WTC11 (cell line): Measurements from ENCODE around the gene CEP131.

Experiments used
- ATF1 ChIP-seq: sonication (generic); formaldehyde crosslinking; IDR thresholded peaks from 2 replicates; pipeline ENCODE4 v1.8.1; 2023; ENCODE audit warnings: mild to moderate bottlenecking, moderate library complexity, missing genetic modification reagents
- ATF6 ChIP-seq: sonication (generic); formaldehyde crosslinking; IDR thresholded peaks from 2 replicates; pipeline ENCODE4 v1.8.1; 2023; ENCODE audit warnings: mild to moderate bottlenecking, missing genetic modification reagents
- CREB1 ChIP-seq: sonication (generic); formaldehyde crosslinking; IDR thresholded peaks from 2 replicates; pipeline ENCODE4 v1.8.0; 2023; ENCODE audit warnings: mild to moderate bottlenecking, missing genetic modification reagents
- CREM ChIP-seq: sonication (generic); formaldehyde crosslinking; IDR thresholded peaks from 2 replicates; pipeline ENCODE4 v1.8.1; 2022; ENCODE audit warnings: mild to moderate bottlenecking, missing genetic modification reagents, moderate library complexity
- CTCF ChIP-seq: fragments of 200-600 bp; IDR thresholded peaks from 2 replicates; pipeline ENCODE4 v1.8.0; 2022; ENCODE audit warnings: antibody characterized with exemption
- E2F1 ChIP-seq: sonication (generic); formaldehyde crosslinking; IDR thresholded peaks from 2 replicates; pipeline ENCODE4 v1.8.0; 2022; ENCODE audit warnings: mild to moderate bottlenecking, missing genetic modification reagents
- KAT7 ChIP-seq: sonication (generic); formaldehyde crosslinking; IDR thresholded peaks from 2 replicates; pipeline ENCODE4 v1.8.1; 2023; ENCODE audit warnings: missing genetic modification reagents, mild to moderate bottlenecking, borderline replicate concordance
- MLX ChIP-seq: sonication (generic); formaldehyde crosslinking; IDR thresholded peaks from 2 replicates; pipeline ENCODE4 v1.8.1; 2023; ENCODE audit warnings: mild to moderate bottlenecking, missing genetic modification reagents, moderate library complexity
- PREB ChIP-seq: sonication (generic); formaldehyde crosslinking; IDR thresholded peaks from 2 replicates; pipeline ENCODE4 v1.8.1; 2022; ENCODE audit warnings: mild to moderate bottlenecking, missing genetic modification reagents, moderate library complexity, borderline replicate concordance
- RELA ChIP-seq: sonication (generic); formaldehyde crosslinking; IDR thresholded peaks from 2 replicates; pipeline ENCODE4 v1.8.1; 2022; ENCODE audit warnings: missing genetic modification reagents, mild to moderate bottlenecking, borderline replicate concordance
- RORB ChIP-seq: fragments of 250-450 bp; sonication (Bioruptor Pico); IDR thresholded peaks from 2 replicates; pipeline ENCODE4 v1.9.0; 2021; ENCODE audit warnings: mild to moderate bottlenecking
- TEAD4 ChIP-seq: sonication (generic); formaldehyde crosslinking; IDR thresholded peaks from 2 replicates; pipeline ENCODE4 v1.8.0; 2022; ENCODE audit warnings: mild to moderate bottlenecking, missing genetic modification reagents
- ZNF263 ChIP-seq: sonication (generic); formaldehyde crosslinking; IDR thresholded peaks from 2 replicates; pipeline ENCODE4 v1.8.1; 2022; ENCODE audit warnings: low read depth, mild to moderate bottlenecking, moderate library complexity, missing genetic modification reagents
- ZNF423 ChIP-seq: fragments of 250-450 bp; sonication (Bioruptor Pico); IDR thresholded peaks from 2 replicates; pipeline ENCODE4 v2.1.2; 2022; ENCODE audit warnings: mild to moderate bottlenecking, moderate library complexity

- TF ChIP-seq ATF6 (no peak), CTCF (no peak), KAT7 (CRISPR knock-in tag) (no peak), RORB (no peak), PREB (no peak), E2F1 (CRISPR knock-in tag) (no peak), CREB1 (CRISPR knock-in tag) (no peak), ZNF423 (CRISPR knock-in tag) (no peak), MLX (CRISPR knock-in tag) (no peak), ZNF263 (CRISPR knock-in tag) (no peak), RELA (CRISPR knock-in tag) (no peak), ATF1 (CRISPR knock-in tag) (no peak), TEAD4 (CRISPR knock-in tag) (no peak), CREM (CRISPR knock-in tag) (no peak)
These were observed 78.4 kb downstream of the CEP131 start for GRCh38 chr17:81144423-81144781.
